Measurements from ENCODE around the gene MAP3K19. TPM values are rescaled to one million over a fixed set of nuclear protein-coding genes. Genes with fewer than 3 reads are reported as not detected.
"Not testable (repeated sequence)": the region's sequence is repeated elsewhere in the genome, so short reads cannot be mapped to it uniquely, and the experiment has no call there.

MAP3K19 gene
- total RNA-seq, 2 donors from 2014 or later, result not detected

- H3K36me3 ChIP-seq, result no peaks in the 10 kb centered on the region
- H3K4me1 ChIP-seq (ENCODE audit: control insufficient read depth in 1 of 2, low read depth in 2 of 2), result no peaks in the 10 kb centered on the region
- no peak overlapping the region for H3K4me3 ChIP-seq
- no peak overlapping the region for H3K27ac ChIP-seq
- ATAC-seq (ENCODE audit: insufficient number of reproducible peaks, low FRiP score, low read depth) (no peak), DNase-seq (ENCODE audit: low spot score) (no peak)
- TF ChIP-seq CTCF (IDR thresholded peaks at IDR 0.05), result no peak
- H3K9me3 ChIP-seq, result peaks cover 10% of the 10 kb centered on the region
- H3K27me3 ChIP-seq (replicated peaks; ENCODE audit: insufficient read depth), result no peaks in the 10 kb centered on the region
Observed at GRCh38 chr2:134973241-134974138, 73.8 kb downstream of the MAP3K19 start.

DNA sequence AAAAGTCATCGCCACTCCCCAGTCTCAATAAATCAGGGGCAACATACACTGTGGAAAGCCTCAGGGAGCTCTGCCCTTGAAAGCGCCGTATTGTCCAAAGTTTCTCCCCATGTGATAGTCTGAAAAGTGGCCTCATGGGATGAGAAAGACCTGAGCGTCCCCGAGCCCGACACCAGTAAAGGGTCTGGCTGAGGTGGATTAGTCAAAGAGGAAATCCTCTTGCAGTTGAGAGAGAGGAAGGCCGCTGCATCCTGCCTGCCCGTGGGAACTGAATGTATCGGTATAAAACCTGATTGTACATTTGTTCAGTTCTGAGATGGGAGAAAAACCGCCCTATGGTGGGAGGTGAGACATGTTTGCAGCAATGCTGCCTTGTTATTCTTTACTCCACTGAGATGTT is 80.1 kb downstream of the MAP3K19 start:
- H3K4me1 ChIP-seq (ENCODE audit: control insufficient read depth in 1 of 2, low read depth in 2 of 2); DNase-seq (ENCODE audit: low spot score); H3K4me3 ChIP-seq; H3K9me3 ChIP-seq; ATAC-seq (ENCODE audit: insufficient number of reproducible peaks, low FRiP score, low read depth); H3K27ac ChIP-seq; H3K36me3 ChIP-seq; H3K27me3 ChIP-seq (replicated peaks; ENCODE audit: insufficient read depth): not testable (repeated sequence)

DNA sequence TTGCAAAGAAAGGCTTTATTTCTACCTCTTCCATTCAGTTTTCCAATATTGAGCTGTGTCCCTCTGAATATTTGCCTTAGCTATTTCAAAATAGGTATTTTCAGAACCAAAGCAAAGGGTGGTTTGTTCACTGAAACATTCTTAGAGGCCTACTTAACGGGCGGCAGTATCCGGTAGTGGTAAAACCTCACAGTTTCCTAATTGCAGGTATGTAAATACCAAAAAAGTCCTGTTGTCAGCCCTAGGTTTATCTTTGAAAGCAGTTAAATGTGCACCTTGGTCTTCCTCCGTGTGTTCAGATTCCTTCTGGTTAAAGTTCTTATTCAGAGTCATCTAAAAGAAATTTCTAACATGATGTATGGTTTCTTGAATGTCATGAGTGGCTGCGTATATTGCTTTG is 89.8 kb downstream of the MAP3K19 start:
- no peaks in the 10 kb centered on the region for H3K27me3 ChIP-seq (replicated peaks; ENCODE audit: insufficient read depth)
- TF ChIP-seq CTCF (IDR thresholded peaks at IDR 0.05), result no peak
- no peak overlapping the region for H3K27ac ChIP-seq
- DNase-seq (ENCODE audit: low spot score), result no peak
- H3K4me3 ChIP-seq, result no peak overlapping the region
- H3K9me3 ChIP-seq, result no peaks in the 10 kb centered on the region
- ATAC-seq (ENCODE audit: insufficient number of reproducible peaks, low FRiP score, low read depth), result no peak
- peaks cover 33% of the 10 kb centered on the region for H3K36me3 ChIP-seq
- no peaks in the 10 kb centered on the region for H3K4me1 ChIP-seq (ENCODE audit: control insufficient read depth in 1 of 2, low read depth in 2 of 2)

DNA sequence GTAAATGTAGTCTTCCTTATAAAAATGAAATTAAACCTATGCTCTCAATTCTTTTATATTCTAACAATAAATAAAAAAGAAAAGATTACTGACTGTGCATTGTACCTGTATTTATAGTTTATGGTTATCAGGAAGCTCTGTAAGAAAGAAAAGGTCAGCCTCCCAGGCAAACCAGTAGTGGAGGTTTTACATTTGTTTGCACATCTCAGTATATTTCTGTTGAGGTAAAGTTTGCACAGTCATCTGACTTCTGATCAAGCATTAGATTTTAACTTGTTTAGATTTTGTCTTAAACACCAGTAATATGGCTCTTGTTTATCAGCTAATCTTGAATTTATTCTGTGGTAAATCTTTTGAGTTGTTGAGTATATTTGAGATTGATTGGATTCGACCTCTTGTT is 91.5 kb downstream of the MAP3K19 start:
- Histone ChIP-seq H3K27ac (no peak overlapping the region), H3K9me3 (no peaks in the 10 kb centered on the region), H3K36me3 (peaks cover 35% of the 10 kb centered on the region), H3K27me3 (replicated peaks; ENCODE audit: insufficient read depth) (no peaks in the 10 kb centered on the region), H3K4me3 (no peak overlapping the region), H3K4me1 (ENCODE audit: control insufficient read depth in 1 of 2, low read depth in 2 of 2) (no peaks in the 10 kb centered on the region)
- no peak for TF ChIP-seq CTCF (IDR thresholded peaks at IDR 0.05)
- ATAC-seq (ENCODE audit: insufficient number of reproducible peaks, low FRiP score, low read depth) (no peak), DNase-seq (ENCODE audit: low spot score) (no peak)

DNA sequence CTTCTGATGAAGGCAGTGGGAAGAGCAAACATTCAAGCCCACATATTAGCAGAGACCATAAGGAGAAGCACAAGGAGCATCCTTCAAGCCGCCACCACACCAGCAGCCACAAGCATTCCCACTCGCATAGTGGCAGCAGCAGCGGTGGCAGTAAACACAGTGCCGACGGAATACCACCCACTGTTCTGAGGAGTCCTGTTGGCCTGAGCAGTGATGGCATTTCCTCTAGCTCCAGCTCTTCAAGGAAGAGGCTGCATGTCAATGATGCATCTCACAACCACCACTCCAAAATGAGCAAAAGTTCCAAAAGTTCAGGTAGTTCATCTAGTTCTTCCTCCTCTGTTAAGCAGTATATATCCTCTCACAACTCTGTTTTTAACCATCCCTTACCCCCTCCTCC is 93.2 kb downstream of the MAP3K19 start:
- Histone ChIP-seq H3K4me3 (no peak overlapping the region), H3K27me3 (replicated peaks; ENCODE audit: insufficient read depth) (no peaks in the 10 kb centered on the region), H3K27ac (no peak overlapping the region), H3K36me3 (peaks cover 37% of the 10 kb centered on the region), H3K4me1 (ENCODE audit: control insufficient read depth in 1 of 2, low read depth in 2 of 2) (no peaks in the 10 kb centered on the region), H3K9me3 (no peaks in the 10 kb centered on the region)
- no peak for TF ChIP-seq CTCF (IDR thresholded peaks at IDR 0.05)
- ATAC-seq (ENCODE audit: insufficient number of reproducible peaks, low FRiP score, low read depth), result no peak
- DNase-seq (ENCODE audit: low spot score), result no peak
